ENCODE measurements around the gene COL6A5.
"Not testable (repeated sequence)": the region's sequence is repeated elsewhere in the genome, so short reads cannot be mapped to it uniquely, and the experiment has no call there.

COL6A5 gene

DNA sequence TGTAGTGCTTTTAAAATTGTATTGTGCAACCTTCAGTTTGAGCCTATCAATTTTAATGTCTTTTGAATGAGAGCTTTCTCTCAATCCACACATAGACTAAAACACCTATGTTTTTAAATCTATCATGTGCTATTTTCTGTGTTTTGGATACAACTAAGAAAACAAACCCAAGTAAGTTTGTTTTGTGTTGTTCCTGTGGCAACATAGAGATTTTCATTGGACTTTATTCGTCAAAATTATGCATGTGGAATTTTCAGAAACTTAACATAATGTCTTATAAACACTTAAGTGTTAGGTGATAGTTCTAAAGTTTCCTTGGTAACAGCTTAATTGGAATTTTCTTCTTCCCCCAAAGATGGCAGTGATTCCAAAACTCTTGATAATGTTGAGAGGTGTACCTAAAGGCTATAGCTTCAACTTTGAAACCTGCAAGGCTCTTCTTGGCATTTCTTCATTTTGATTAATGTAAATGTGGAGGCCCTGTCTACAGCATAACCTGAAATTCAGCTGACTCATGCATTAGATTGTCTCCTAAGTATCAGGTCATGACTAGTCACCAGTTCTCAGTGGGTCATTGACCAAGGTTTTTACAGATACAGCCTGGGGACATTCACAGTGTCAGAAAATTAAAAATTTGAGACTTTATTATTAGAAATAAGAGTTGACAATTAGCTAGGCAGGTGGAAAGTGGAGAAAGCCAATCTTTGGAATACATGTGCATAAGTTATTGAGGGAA, 44.4 kb downstream of the COL6A5 start:
- no peak for DNase-seq (ENCODE audit: low read depth in 2 of 2)

DNA sequence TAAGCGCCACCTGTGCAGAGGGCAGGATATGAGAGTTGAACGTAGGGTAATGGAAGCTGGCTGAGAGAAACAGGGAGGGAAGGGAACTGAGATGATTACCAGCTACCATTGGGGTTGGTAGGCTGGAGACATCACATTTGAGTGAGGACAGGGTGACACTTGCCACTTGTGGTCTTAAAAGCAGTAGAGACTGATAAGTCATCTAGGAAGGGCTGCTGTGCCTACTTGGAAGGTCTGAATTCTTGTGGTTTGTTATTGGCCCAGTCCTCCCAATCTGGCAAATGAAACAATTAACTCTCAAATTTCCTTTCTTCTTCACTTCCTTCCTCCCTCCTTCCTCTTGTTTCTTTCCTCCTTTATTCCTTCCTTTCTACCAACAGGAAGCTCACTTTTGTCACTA, 46.8 kb downstream of the COL6A5 start:
- DNase-seq (ENCODE audit: low read depth in 2 of 2), result no peak

DNA sequence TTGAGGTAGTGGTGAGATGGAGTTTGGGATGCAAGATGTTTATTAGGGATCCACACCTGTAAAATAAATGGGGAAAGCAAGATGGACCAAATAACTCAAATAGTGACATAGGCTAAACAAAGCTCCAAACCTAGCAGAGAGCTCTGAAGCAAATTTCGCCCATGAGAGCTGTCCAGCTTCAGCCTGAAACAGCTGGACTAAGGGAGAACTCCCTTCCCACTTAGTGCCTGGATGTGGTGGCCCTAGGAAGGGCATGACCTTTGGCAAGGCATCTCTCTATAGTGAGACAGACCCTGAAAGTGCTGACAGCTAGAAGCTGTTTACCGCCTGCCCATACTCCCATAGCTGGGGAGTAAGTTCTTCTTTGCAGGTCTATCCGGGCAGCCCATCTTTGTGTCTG, 48.1 kb downstream of the COL6A5 start:
- DNase-seq (ENCODE audit: low read depth in 2 of 2), result no peak

DNA sequence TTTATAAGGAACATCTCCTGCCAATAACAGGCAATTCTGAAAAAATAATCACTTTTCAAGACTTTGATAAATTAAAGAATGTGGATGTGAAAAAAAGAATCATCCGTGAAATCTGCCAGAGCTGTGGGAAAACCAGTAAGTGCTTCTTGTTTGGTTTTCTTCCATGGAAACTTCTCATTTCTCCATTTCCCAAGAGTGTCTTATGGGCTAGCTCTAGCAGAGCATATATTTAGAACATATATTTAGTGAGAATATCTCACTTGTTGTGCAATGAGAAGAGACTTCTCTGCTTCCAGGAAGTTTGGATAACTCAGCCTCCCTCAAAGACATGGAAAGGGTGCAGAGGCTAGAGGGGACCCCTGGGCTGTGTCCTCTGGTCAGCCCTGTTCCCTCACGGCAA, 49.9 kb downstream of the COL6A5 start:
- DNase-seq (ENCODE audit: low read depth in 2 of 2), result no peak

DNA sequence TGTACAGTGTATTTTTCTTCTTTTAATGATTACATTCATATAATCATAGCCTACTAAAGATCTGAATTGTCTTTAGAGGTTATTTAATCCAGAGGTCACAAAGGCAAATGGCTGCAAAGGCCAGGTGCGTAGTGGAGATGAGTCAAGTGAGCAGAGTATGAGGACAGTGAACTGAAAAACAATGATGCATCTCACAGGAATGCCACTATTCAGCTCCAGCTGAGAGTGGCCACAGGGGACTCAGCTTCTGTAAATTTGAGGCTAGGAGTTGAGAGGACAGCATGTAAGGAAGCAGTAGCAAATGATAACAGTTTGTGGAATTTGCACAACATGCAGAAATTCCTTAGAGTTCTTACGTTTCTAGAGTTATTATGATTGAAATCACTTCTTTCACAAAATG, 50.4 kb downstream of the COL6A5 start:
- DNase-seq (ENCODE audit: low read depth in 2 of 2), result no peak

- DNase-seq (ENCODE audit: low read depth in 2 of 2), result no peak
Observed at GRCh38 chr3:130404401-130404800, 58.9 kb downstream of the COL6A5 start.

- no peak for DNase-seq (ENCODE audit: low read depth in 2 of 2)
Observed at GRCh38 chr3:130405956-130406355, 60.5 kb downstream of the COL6A5 start.

- DNase-seq (ENCODE audit: low read depth in 2 of 2), result not testable (repeated sequence)
Observed at GRCh38 chr3:130408253-130408652, 62.8 kb downstream of the COL6A5 start.

- no peak for DNase-seq (ENCODE audit: low read depth in 2 of 2)
Observed at GRCh38 chr3:130411320-130411719, 65.8 kb downstream of the COL6A5 start.

- no peak for DNase-seq (ENCODE audit: low read depth in 2 of 2)
Observed at GRCh38 chr3:130412991-130413560, 67.6 kb downstream of the COL6A5 start.

DNA sequence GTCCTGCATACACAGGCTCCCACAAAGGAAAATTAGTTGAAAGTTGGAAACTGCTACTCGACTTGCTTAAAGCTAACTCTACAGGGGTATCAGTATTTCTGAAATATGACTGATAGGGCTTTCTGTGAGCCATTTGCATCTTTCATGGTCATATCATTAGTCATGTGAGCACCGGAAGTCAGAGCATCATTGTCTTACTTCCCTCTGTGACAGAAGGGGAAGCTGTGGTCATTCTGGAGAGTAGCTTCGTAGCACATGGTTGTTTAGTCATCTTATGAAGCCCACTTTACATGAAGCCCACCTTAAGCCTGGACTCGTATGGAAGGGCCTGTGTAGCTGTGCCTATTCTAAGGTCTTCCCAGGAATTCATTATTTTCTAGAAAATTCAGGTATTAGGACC, 69.0 kb downstream of the COL6A5 start:
- DNase-seq (ENCODE audit: low read depth in 2 of 2), result no peak

DNA sequence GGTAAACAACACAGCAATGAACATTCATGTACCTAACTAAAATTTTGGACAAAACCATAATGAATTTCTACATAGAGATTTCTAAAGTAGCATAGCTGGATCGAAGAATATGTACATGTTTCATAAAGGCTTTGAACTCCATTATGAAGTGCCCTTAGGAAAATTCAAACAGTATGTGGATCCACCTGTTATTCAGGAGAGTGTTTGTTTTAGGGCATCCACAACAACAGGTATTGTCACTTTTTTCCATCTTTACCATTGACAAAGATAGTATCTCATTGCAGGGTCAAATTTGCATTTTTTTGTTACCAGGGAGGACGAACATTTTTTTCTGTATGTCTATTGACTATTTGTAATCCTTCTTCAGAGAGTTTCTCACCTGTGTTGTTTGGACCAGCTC, 75.0 kb downstream of the COL6A5 start:
- no peak for DNase-seq (ENCODE audit: low read depth in 2 of 2)

GRCh38 chr3:130423064-130423463, 77.6 kb downstream of the COL6A5 start:
- no peak for DNase-seq (ENCODE audit: low read depth in 2 of 2)

GRCh38 chr3:130424837-130425236, 79.4 kb downstream of the COL6A5 start:
- DNase-seq (ENCODE audit: low read depth in 2 of 2), result no peak

GRCh38 chr3:130425484-130425883, 80.0 kb downstream of the COL6A5 start:
- no peak for DNase-seq (ENCODE audit: low read depth in 2 of 2)

- DNase-seq (ENCODE audit: low read depth in 2 of 2), result no peak
Observed at GRCh38 chr3:130426206-130426605, 80.7 kb downstream of the COL6A5 start.

DNA sequence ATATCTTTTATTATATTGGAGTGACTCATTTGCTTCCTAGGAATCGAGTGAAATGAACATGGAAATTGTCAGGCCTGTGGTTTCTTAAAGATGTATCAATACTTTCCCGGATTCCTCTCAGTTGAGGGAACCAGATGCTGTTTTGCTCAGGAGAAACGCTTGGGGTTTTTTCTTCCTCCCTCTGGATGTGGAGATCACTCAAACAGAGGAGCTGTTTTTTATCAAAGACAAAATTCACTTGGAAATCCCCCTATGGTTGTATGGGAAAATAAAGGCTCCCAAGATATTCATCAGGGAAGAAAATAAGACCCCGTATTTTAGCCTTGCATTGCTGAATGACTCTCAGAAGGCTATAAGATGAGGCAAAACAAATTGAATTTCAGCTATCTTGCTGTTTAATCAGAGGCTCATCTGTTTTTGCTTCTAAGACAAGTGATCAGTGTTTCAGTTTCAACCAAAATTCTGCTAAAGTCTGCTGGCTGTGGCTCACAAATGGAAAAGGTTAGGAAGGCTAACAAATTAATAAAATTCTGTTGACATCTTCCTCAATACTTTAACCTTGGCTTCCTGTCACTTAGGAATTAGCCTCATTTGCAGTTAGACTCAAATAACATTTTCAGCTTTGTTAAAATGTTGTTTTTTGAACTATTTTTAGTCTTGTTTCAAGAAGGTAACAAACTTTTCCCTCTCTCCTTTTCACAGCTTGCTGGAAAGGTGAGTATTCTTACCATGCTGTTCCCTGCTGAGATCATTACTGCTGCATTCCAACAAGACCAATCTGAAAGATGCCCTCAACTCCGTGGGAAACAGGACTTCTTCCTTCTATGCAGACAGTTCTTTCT, 83.6 kb downstream of the COL6A5 start:
- no peak for DNase-seq (ENCODE audit: low read depth in 2 of 2)

DNA sequence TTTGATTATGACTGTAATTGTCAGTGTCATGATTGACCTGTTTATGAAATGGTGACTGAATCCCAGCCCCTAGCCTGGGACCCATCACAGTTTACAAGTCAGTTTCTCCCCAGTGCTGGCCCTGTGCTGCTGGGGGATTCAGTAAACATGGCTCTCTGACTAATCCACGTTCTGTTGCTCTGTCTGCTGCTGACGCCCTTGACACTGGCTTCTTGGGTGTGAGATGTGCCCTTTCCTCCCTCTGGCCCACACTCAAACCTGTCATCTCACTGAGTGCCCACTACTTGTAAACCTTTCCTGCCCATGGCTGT, 84.2 kb downstream of the COL6A5 start:
- DNase-seq (ENCODE audit: low read depth in 2 of 2), result no peak

DNA sequence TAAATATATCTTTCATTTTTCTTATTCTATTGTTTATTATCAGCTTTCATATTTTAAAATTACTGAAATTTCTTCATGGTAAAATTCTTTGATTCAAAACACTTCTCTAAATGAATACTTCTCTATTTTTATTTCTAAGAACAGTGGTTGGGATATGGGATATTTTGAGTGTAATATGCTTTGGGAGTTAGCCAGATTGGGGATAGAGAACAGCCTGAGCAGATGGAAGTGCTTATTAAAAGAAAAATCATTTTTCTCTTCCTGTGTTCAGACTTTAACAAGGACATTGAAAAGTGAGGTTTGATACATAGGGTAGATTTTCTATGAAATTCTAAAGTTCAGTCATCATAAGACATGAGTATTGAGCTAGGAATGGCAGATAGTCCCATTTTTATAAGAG, 84.8 kb downstream of the COL6A5 start:
- DNase-seq (ENCODE audit: low read depth in 2 of 2), result no peak

- not testable (repeated sequence) for DNase-seq (ENCODE audit: low read depth in 2 of 2)
Observed at GRCh38 chr3:130432086-130432485, 86.6 kb downstream of the COL6A5 start.

- DNase-seq (ENCODE audit: low read depth in 2 of 2), result no peak
Observed at GRCh38 chr3:130433306-130433705, 87.8 kb downstream of the COL6A5 start.

DNA sequence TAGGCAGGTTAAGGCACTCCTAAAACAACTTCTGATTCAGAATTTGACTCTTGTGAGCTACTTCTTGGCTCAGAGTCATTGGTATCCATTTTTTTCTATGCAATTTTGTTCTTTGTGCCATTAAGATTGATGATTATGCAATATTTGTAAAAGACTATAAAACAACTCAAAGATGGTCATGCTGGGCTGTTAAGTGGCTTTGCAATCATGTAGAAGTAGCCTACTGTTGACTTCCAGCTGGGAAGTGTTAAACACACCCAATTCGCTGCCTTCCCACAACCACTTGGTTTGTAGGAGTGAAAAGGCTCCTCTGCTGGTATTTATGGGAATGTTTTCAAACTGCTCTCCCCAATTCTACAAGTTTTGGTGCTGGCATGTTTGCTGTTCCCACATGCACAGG, 96.8 kb downstream of the COL6A5 start:
- DNase-seq (ENCODE audit: low read depth in 2 of 2), result no peak

GRCh38 chr3:130446840-130447239, 101.4 kb downstream of the COL6A5 start:
- DNase-seq (ENCODE audit: low read depth in 2 of 2), result not testable (repeated sequence)
